Kidney epithelial cell (primary cell): Measurements from ENCODE around the gene ADD3. TPM values are rescaled to one million over a fixed set of nuclear protein-coding genes. Genes with fewer than 3 reads are reported as not detected.

Source experiments
- DNase-seq: peaks from one replicate; pipeline ENCODE4 v3.0.0-alpha.2; 2010; ENCODE audit warnings: low read depth
- H3K27me3 ChIP-seq: 2 replicates; pipeline ENCODE4 v1.6.0; 2011; ENCODE audit warnings: low read length; ENCODE audit not compliant: control insufficient read depth, insufficient read depth
- H3K36me3 ChIP-seq: 2 replicates; pipeline ENCODE4 v1.5.1; 2011; ENCODE audit warnings: low read length; ENCODE audit not compliant: control insufficient read depth, insufficient read depth
- H3K4me3 ChIP-seq: 2 replicates; pipeline ENCODE4 v1.5.1; 2011; ENCODE audit warnings: low read depth, mild to moderate bottlenecking, control low read depth, low read length
- total RNA-seq: library from RNA; depleted of rRNA; stranded (reverse); fragments of >200 nt; gene quantifications from 2 replicates; pipeline ENCODE4 v1.2.3, GENCODE V29; 2015
- TF ChIP-seq, protein P1 (sequence below): IDR thresholded peaks from 2 replicates; pipeline ENCODE4 v1.5.1; 2011; ENCODE audit warnings: mild to moderate bottlenecking, moderate library complexity, low read length, control low read depth, inconsistent platforms; ENCODE audit not compliant: insufficient read depth, poor library complexity, severe bottlenecking

Gene ADD3
- total RNA-seq, 1 donor from 2014 or later: 25.6 TPM

DNA sequence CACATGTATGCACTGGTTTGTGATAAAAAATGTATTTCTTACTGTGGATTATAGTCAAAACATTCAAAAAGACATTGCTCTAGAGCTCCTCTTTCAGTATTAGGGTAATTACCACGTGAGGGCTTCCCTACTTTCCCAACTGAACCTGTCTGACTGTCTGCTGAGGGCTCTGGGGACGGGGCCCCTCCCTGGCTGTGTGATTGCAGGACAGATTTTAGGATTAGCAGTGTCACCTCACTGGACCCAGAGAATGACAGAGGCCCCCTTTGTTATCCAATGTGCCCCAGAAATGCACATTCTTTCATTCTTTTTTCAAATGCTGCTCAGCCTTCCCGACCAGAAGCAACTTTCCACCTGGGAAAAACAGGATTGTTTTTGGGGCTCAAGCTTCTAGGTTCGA, 156.1 kb downstream of the ADD3 start:
- H3K36me3 ChIP-seq: no peaks in the 10 kb centered on the region
- peaks cover 10% of the 10 kb centered on the region for H3K27me3 ChIP-seq
- TF ChIP-seq, protein P1, sequence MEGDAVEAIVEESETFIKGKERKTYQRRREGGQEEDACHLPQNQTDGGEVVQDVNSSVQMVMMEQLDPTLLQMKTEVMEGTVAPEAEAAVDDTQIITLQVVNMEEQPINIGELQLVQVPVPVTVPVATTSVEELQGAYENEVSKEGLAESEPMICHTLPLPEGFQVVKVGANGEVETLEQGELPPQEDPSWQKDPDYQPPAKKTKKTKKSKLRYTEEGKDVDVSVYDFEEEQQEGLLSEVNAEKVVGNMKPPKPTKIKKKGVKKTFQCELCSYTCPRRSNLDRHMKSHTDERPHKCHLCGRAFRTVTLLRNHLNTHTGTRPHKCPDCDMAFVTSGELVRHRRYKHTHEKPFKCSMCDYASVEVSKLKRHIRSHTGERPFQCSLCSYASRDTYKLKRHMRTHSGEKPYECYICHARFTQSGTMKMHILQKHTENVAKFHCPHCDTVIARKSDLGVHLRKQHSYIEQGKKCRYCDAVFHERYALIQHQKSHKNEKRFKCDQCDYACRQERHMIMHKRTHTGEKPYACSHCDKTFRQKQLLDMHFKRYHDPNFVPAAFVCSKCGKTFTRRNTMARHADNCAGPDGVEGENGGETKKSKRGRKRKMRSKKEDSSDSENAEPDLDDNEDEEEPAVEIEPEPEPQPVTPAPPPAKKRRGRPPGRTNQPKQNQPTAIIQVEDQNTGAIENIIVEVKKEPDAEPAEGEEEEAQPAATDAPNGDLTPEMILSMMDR: no peak
- H3K4me3 ChIP-seq: no peak overlapping the region
- DNase-seq: no peak

DNA sequence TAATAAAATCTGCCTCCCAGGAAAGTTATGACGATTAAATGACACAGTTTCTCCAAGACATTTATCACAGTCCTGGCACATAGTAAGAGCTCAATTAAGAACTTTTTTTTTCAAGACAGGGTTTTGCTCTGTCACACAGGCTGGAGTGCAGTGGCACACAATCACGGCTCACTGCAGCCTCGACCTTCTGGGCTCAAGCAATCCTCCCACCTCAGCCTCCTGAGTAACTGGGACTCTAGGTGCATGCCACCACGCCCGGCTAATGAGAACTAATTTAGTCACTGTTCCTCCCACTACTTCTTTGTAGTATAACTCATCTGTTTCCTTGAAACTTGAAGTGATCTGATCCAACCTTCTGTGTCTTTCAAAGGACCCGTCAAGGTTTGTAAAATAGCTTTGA, 157.5 kb downstream of the ADD3 start:
- peaks cover 16% of the 10 kb centered on the region for H3K27me3 ChIP-seq
- no peak overlapping the region for H3K4me3 ChIP-seq
- TF ChIP-seq, protein P1: no peak
- H3K36me3 ChIP-seq: no peaks in the 10 kb centered on the region
- no peak for DNase-seq

DNA sequence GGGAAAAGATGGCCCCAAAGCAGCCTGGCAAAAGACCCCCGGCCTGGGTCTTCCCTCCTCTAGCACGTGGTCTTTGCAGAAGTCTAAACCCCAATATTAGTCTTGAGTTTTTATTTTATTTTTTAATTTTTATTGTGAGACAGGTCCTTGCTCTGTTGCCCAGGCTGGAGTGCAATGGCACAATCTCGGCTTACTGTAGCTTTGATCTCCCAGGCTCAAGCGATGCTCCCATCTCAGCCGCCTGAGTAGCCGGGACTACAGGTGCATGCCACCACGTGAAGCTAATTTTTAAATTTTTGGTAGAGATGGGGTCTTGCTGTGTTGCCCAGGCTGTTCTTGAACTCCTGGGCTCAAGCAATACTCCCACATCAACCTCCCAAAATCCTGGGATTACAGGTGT, 159.4 kb downstream of the ADD3 start:
- H3K4me3 ChIP-seq: no peak overlapping the region
- TF ChIP-seq, protein P1: no peak
- no peak for DNase-seq
- H3K36me3 ChIP-seq: no peaks in the 10 kb centered on the region
- H3K27me3 ChIP-seq: peaks cover 16% of the 10 kb centered on the region

DNA sequence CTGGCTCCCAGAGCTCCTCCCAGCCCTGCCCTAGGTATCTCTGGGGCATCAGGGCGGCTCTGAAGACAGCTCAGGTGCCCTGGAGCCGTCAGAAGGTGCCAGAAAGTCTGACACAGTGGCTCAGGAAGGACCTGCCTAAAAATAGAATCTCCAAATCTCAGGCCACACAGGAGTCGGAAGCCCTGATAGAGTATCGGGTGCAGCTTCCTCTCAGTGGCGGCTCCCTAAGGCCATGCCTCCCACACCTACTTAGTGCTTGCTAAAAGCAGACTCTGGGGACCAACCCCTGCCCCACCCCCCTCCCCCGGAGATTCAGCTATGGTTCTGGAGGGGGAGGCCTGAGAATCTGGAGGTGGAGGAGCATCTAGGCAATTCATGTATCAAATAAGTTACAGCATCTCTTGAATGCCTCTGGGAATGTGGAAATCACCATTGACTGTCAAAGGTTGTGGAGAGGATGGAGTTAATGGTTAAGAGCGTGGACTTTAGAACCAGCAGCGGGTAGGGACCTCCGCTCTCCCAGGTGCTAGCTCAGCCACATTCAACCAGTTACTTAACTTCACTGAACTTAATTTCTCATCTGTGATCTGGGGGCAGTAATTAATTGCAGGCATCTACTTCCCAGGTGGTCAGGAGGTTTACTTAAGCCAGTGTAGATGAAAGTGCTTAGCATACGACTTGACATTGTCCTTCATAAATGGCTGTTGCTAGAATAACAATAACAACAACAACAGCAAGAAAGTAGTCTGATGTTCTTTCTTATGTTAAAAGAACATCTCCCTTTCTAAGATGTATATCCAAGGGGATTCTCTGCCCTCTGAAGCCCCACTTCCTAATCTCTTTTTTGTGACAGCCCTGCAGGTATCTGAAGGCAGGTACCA, 161.1 kb downstream of the ADD3 start:
- no peaks in the 10 kb centered on the region for H3K36me3 ChIP-seq
- TF ChIP-seq, protein P1: no peak
- peaks cover 16% of the 10 kb centered on the region for H3K27me3 ChIP-seq
- no peak overlapping the region for H3K4me3 ChIP-seq
- DNase-seq: no peak

DNA sequence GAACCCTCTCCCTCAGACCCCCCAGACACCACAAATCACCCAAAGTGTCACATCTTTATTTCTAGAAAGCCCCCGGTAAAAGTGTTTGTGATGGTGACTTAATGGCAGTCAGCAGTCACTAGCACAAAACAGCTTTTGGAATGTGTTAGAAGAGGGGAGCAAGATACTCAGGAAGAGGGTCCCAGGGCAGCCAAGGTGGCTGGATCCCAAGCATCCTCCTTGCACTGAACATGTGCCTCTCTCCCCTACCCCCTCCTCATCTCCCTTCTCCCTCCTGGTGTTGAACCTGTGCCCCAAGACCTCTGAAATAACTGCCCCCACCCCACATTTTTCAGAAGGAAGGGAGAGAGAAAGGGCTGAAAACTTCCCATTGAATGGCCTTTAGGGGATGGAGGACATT, 161.8 kb downstream of the ADD3 start:
- no peak for DNase-seq
- TF ChIP-seq, protein P1: no peak
- Histone ChIP-seq H3K4me3 (no peak overlapping the region), H3K27me3 (peaks cover 16% of the 10 kb centered on the region), H3K36me3 (no peaks in the 10 kb centered on the region)
